HG02870 (cell line): ENCODE measurements around the gene MREG.
"Not testable (repeated sequence)": the region's sequence is repeated elsewhere in the genome, so short reads cannot be mapped to it uniquely, and the experiment has no call there.

Experiments
- ATAC-seq: cut with Tn5 transposase; IDR thresholded peaks from one replicate; pipeline ENCODE4 v1.9.1; 2021; ENCODE audit warnings: mild to moderate bottlenecking, moderate library complexity; ENCODE audit not compliant: unreplicated experiment

MREG gene

DNA sequence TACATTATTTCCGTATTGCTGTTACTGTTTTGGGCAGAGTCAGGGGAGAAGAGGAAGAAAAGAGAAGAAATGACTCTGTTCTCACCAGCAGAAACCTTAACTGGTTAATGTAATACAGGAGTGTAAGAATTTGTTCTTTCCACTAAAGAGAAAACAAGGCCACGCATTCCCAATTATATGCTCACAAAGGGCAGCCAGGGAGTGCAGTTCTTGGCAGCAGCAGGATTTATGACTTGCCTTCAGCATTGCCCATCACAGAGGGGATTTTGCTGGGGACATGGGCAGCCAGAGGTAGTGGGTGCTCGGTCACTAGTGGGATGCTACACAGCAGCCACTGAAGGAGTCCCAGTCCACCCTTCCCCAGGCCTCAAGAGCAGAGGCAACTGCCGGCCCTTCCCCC, 18.4 kb downstream of the MREG start:
- no peak for ATAC-seq

GRCh38 chr2:215988556-215989207, 24.7 kb downstream of the MREG start:
- ATAC-seq: not testable (repeated sequence)

- ATAC-seq: no peak
Observed at GRCh38 chr2:215985257-215985656, 28.1 kb downstream of the MREG start.

DNA sequence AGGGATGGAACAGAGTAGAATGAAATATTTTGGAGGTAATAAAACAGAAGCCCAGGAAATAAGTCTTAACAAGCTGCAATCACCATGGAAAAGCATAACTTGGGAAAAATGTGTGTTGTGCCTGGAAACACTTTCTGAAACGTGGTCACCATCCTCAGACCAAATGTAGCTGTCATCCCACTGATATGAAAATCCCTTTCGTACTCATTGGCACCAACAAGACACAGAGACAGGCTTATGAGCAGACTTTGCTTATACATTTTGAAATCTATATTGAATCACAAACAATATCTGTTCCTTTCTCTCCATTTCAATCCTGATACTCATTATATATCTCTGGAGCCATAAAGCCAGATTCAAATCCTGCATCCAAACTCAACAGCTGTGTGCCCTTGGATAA, 28.7 kb downstream of the MREG start:
- ATAC-seq: no peak

- peak; percentile 35 for ATAC-seq
Observed at GRCh38 chr2:215983581-215984351, 29.6 kb downstream of the MREG start.

DNA sequence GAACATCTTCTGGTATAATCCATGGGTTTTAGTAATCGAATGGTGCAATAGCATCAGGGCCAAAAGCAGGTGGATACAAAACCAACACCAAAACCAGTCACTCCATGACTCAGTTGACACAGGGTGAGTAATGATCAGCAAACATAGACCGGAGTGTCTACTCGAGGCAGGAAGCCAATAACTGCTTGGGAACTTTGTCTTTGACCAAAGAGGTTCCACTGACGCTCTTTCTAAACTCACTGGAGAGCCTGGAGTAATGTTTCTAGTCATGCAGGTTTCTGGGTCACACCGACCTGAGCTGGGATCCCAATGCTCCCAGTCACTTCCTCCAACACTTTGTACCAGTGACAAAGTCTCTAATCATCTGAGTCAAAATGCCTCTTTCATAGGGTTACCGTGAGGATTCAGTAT, 30.9 kb downstream of the MREG start:
- ATAC-seq: peak; percentile 78

DNA sequence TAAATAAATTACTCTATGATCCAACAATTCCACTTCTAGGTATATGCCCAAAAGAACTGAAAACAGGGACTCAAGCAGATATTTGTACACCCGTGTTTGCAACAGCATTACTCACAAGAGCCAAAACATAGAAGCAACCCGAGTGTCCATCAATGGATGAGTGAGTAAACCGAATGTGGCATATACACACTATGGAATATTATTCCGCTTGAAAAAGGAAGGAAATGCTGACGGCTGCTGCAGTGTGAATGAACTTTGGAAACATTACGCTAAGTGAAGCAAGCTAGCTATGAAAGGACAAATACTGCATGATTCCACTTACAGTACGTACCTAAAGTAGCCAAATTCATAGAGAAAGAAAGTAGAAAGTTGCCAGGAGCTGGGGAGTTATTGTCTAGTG, 32.2 kb downstream of the MREG start:
- ATAC-seq: no peak

DNA sequence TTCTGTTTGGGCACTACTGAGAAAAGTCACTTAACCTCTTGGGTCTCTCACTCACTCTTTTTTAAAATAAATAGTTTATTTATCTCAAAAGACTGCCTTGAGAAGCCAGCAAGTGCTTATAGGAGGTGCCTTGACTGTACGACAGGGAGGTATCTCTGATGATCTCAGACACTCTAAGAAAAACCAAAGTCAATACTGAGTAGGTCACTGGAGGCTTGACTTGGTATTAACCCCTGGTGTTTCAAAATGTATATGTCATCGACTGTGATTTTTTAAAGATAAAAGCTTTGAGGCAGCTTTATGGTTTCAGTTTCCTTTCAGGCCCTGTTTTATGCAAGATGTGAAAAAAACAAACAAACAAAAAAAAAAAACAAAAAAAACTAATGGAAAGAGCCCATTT, 33.7 kb downstream of the MREG start:
- no peak for ATAC-seq

- no peak for ATAC-seq
Observed at GRCh38 chr2:215974700-215975429, 38.5 kb downstream of the MREG start.

DNA sequence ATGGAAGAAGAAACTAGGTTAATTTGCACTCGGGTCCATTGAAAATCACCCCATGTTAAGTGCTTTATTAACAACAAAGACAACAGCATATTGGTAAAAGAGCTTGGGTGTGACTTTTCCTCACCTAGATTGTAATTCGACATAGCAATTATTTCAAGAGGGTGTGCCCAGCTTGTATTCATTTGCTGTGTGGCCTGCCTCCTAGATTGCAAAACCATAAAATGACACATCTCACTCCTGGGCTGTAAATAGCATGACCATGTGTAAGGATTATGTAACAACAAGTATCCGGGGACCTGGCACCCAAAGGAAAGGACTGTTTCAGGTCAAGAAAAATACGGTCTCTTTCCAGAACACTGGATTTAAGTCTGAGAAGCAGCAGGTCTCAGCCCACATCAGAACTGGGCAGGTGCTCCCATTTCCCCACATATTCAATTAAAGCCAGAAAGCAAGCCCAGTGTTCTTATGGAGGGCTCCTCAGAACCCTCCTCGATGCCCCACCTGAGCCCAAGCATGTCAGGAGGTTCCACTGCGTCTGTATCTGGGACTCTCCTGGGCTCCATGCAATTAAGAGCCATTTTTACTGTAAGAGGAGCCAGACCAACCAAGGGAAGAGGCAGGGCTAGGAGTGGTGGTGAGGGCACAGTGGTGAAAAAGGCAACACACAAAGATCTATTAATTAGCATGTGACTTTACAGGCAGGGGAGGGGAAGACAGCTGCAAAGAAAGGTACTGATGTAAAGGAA, 39.2 kb downstream of the MREG start:
- no peak for ATAC-seq

DNA sequence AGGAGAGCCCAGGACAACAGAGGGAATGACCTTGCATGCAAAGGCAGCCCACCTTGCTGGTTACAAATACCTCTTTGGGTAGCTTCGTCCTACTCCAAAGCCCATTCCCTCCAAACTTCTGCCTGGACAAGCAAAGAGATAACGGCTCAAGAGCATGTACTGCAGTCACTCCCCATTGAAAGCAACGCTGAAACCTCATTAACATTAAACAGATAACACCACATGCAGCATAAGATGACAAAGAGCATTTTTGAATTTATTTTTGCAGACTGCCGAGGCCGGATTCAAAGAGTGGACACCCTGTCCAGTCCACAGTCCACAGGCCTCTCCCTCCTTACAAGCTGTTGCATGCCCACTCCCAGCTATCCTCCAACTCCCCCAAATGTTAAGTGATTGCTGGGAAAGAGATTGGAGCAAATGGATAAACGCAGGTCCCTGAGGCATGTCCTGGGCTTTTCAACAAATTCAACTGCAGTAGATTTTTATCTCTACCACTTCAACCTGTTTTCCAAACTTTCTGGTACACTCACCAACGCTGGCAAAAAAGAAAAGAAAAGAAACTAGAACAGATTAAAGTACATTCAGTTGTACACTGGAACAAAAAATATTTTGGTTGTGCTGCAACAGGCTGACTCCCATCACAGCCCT, 40.1 kb downstream of the MREG start:
- no peak for ATAC-seq

- ATAC-seq: no peak
Observed at GRCh38 chr2:215971671-215972070, 41.7 kb downstream of the MREG start.

DNA sequence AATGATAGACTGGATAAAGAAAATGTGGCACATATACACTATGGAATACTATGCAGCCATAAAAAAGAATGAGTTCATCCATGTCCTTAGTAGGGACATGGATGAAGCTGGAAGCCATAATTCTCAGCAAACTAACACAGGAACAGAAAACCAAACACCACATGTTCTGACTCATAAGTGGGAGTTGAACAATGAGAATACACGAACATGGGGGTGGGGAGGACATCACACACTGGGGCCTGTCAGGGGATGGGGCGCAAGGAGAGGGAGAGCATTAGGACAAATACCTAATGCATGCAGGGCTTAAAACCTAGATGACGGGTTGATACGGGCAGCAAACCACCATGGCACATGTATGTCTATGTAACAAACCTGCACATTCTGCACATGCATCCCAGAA, 42.5 kb downstream of the MREG start:
- not testable (repeated sequence) for ATAC-seq

- ATAC-seq: no peak
Observed at GRCh38 chr2:215970425-215970824, 42.9 kb downstream of the MREG start.

DNA sequence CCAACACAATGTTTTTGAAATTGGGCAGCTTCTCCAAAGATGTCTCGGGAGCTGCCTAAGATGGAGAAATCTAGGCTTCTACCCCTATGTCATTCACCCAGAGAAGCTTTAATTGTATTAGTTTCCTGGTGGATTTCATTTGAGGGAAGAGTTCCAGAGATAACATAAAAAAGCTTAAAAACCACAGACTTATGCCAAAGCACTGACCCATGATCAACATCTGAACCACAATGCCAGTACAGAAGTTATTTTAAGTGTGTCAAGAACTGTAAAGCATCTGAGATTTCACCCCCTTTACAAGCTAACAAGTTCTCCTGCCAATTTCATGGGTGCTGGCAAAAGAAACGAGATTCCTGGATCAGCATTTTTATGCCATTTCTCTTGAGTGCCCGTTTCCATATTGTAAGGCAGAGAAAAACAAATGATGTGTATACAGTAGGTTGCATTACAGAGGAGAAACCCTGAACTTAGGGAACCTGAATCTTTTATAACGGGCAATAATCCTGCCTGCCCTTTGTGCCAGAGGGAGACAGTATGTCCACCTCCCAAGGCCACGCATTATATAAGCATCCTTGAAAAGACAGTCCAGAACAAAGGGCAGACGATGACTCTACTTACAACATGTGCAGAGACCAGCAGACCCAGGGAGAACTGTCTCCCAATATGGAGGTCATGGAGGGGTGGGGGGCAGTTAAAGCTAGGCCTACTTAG, 44.1 kb downstream of the MREG start:
- ATAC-seq: no peak

- ATAC-seq: no peak
Observed at GRCh38 chr2:215968499-215968898, 44.9 kb downstream of the MREG start.

GRCh38 chr2:215967590-215968378, 45.6 kb downstream of the MREG start:
- no peak for ATAC-seq

- no peak for ATAC-seq
Observed at GRCh38 chr2:215966951-215967350, 46.4 kb downstream of the MREG start.

- no peak for ATAC-seq
Observed at GRCh38 chr2:215966274-215966673, 47.1 kb downstream of the MREG start.
